Epithelial cell of proximal tubule (primary cell): Measurements from ENCODE around the gene TNFSF11. TPM values are rescaled to one million over a fixed set of nuclear protein-coding genes. Genes with fewer than 3 reads are reported as not detected.
"Not testable (repeated sequence)": the region's sequence is repeated elsewhere in the genome, so short reads cannot be mapped to it uniquely, and the experiment has no call there.

Source experiments
- DNase-seq: peaks from one replicate; pipeline ENCODE4 v3.0.0-alpha.2; 2011; ENCODE audit warnings: low read depth
- H3K4me3 ChIP-seq: 2 replicates; pipeline ENCODE4 v1.5.1; 2011; ENCODE audit warnings: low read depth, mild to moderate bottlenecking, low read length
- total RNA-seq: library from RNA; depleted of rRNA; stranded (reverse); fragments of >200 nt; gene quantifications from 2 replicates; pipeline ENCODE4 v1.2.3, GENCODE V29; 2015
- TF ChIP-seq, protein P1 (sequence below): conservative IDR thresholded peaks from 2 replicates; pipeline ENCODE4 v1.5.1; 2012; ENCODE audit warnings: low read depth, mild to moderate bottlenecking, low read length

Gene TNFSF11
- total RNA-seq, 1 donor from 2014 or later: 1.8 TPM

- TF ChIP-seq, protein P1, sequence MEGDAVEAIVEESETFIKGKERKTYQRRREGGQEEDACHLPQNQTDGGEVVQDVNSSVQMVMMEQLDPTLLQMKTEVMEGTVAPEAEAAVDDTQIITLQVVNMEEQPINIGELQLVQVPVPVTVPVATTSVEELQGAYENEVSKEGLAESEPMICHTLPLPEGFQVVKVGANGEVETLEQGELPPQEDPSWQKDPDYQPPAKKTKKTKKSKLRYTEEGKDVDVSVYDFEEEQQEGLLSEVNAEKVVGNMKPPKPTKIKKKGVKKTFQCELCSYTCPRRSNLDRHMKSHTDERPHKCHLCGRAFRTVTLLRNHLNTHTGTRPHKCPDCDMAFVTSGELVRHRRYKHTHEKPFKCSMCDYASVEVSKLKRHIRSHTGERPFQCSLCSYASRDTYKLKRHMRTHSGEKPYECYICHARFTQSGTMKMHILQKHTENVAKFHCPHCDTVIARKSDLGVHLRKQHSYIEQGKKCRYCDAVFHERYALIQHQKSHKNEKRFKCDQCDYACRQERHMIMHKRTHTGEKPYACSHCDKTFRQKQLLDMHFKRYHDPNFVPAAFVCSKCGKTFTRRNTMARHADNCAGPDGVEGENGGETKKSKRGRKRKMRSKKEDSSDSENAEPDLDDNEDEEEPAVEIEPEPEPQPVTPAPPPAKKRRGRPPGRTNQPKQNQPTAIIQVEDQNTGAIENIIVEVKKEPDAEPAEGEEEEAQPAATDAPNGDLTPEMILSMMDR: no peak
- H3K4me3 ChIP-seq: no peak overlapping the region
- no peak for DNase-seq
Measured at GRCh38 chr13:42547612-42548011, 26.3 kb upstream of the TNFSF11 start.

- no peak overlapping the region for H3K4me3 ChIP-seq
- DNase-seq: no peak
- TF ChIP-seq, protein P1: no peak
Measured at GRCh38 chr13:42548731-42549551, 25.0 kb upstream of the TNFSF11 start.

GRCh38 chr13:42549552-42549936 lies 24.4 kb upstream of the TNFSF11 start:
- TF ChIP-seq, protein P1: no peak
- no peak overlapping the region for H3K4me3 ChIP-seq
- no peak for DNase-seq

DNA sequence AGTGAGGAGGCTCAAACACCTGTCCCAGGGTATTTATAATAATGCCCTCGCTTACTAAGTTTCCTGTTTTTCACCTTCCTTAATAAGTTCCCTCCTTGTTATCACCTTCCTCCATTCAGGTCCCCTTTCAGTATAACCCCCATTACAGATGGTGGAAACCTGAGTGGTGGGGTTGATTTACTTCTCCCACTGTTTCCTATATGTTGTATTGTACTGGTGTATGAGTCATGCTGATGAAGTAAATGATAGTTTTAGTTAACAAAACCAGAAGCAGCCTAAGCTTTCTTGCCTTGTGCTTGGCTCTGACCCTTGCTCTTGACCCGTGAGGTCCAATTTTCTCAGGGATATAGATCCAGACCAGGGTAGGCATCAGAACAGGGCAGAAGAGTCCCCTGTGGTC lies 22.3 kb upstream of the TNFSF11 start:
- TF ChIP-seq, protein P1: no peak
- no peak for DNase-seq
- no peak overlapping the region for H3K4me3 ChIP-seq

- no peak overlapping the region for H3K4me3 ChIP-seq
- no peak for DNase-seq
- TF ChIP-seq, protein P1: no peak
Measured at GRCh38 chr13:42553098-42554046, 20.6 kb upstream of the TNFSF11 start.

DNA sequence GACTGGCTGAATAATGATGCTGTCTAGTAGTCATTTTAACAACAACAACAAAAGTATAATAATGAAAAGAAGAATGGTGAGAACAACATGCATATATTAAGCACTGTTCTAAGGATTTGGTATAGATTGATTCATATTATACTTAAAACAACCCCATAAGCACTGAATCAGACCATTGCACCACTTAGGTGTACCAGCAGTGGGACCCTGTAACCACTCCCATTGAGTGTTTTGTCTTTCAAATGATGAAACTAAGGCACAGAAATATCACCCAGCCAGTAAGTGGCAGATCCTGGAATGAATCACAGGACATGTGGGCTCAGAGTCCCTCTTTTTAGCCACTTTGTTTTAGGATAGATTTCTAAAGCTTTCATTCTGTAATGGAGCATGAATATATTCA lies 14.9 kb upstream of the TNFSF11 start:
- DNase-seq: no peak
- TF ChIP-seq, protein P1: no peak
- no peak overlapping the region for H3K4me3 ChIP-seq

DNA sequence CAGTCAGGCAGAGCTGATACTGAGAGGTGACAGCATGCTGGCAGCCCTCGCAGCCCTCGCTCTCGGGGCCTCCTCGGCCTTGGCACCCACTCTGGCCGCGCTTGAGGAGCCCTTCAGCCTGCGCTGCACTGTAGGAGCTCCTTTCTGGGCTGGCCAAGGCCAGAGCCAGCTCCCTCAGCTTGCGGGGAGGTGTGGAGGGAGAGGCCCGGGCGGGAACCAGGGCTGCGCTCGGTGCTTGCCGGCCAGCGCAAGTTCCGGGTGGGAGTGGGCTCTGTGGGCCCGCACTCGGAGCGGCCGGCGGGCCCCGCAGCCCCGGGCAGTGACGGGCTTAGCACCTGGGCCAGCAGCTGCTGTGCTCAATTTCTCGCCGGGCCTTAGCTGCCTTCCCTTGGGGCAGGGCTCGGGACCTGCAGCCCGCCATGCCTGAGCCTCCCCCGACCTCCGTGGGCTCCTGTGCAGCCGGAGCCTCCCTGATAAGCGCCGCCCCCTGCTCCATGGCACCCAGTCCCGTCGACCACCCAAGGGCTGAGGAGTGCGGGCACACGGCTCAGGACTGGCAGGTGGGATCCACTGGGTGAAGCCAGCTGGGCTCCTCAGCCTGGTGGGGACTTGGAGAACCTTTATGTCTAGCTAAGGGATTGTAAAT lies 14.3 kb upstream of the TNFSF11 start:
- H3K4me3 ChIP-seq, DNase-seq: not testable (repeated sequence)

GRCh38 chr13:42560320-42560719 lies 13.6 kb upstream of the TNFSF11 start:
- not testable (repeated sequence) for H3K4me3 ChIP-seq, DNase-seq
